IPS DF 6.9 (cell line): ENCODE results near the gene ANXA4.
"Not testable (repeated sequence)": the region's sequence is repeated elsewhere in the genome, so short reads cannot be mapped to it uniquely, and the experiment has no call there.

Experiments
- DNase-seq: peaks from one replicate; pipeline ENCODE4 v3.0.0-alpha.2; 2013; ENCODE audit warnings: low read depth, low spot score
- H3K27ac ChIP-seq: one replicate; pipeline ENCODE4 v1.5.1; 2013; ENCODE audit warnings: low read length, control low read depth
- H3K27me3 ChIP-seq: 2 replicates; pipeline ENCODE4 v1.6.1; 2013; ENCODE audit warnings: mild to moderate bottlenecking, low read length; ENCODE audit not compliant: control insufficient read depth, insufficient read depth
- H3K36me3 ChIP-seq: 2 replicates; pipeline ENCODE4 v1.6.1; 2013; ENCODE audit warnings: low read length; ENCODE audit not compliant: control insufficient read depth, insufficient read depth
- H3K4me1 ChIP-seq: 2 replicates; pipeline ENCODE4 v1.6.1; 2013; ENCODE audit warnings: low read length; ENCODE audit not compliant: control insufficient read depth, insufficient read depth
- H3K4me3 ChIP-seq: 2 replicates; pipeline ENCODE4 v1.5.1; 2013; ENCODE audit warnings: mild to moderate bottlenecking, low read length
- H3K9me3 ChIP-seq: 2 replicates; pipeline ENCODE4 v1.6.1; 2013; ENCODE audit warnings: low read length, inconsistent platforms; ENCODE audit not compliant: control insufficient read depth, insufficient read depth
- WGBS: extraction: QIAGEN DNeasy Blood & Tissue Kit; methylation state at CpG from one replicate; pipeline ENCODE4 v1.1.7; 2013; ENCODE audit warnings: mixed read lengths, missing lambda C conversion rate; ENCODE audit not compliant: insufficient read length, insufficient coverage; 5-methylcytosine and 5-hydroxymethylcytosine counted together

Gene ANXA4

GRCh38 chr2:69829256-69830044 is 87.5 kb downstream of the ANXA4 start, which contains the start of gene GMCL1:
TSS of gene GMCL1 (plus strand) at chr2:69829660. CDS start at chr2:69829893, 233 bp downstream.
- no peaks in the 10 kb centered on the region for H3K27me3 ChIP-seq
- no peaks in the 10 kb centered on the region for H3K36me3 ChIP-seq
- WGBS = no CpG with 5 or more reads among the region's 74 CpGs
- peak; percentile 92 for DNase-seq
- H3K9me3 ChIP-seq = no peaks in the 10 kb centered on the region
- 0 out of 2 replicates have a peak, but pooled peaks cover 1% of the 10 kb centered on the region for H3K4me1 ChIP-seq
- H3K4me3 ChIP-seq = peak within 1 kb of the TSS; percentile 99
- H3K27ac ChIP-seq = no peak within 1 kb of the TSS

- no peaks in the 10 kb centered on the region for H3K36me3 ChIP-seq
- H3K9me3 ChIP-seq = no peaks in the 10 kb centered on the region
- H3K4me1 ChIP-seq = 0 out of 2 replicates have a peak, but pooled peaks cover 1% of the 10 kb centered on the region
- WGBS = no CpG with 5 or more reads among the region's 45 CpGs
- no peak for DNase-seq
- H3K27me3 ChIP-seq = no peaks in the 10 kb centered on the region
- H3K4me3 ChIP-seq = peak overlapping the region; percentile 99
- H3K27ac ChIP-seq = no peak overlapping the region
Observed at GRCh38 chr2:69830045-69830905, 88.3 kb downstream of the ANXA4 start.

DNA sequence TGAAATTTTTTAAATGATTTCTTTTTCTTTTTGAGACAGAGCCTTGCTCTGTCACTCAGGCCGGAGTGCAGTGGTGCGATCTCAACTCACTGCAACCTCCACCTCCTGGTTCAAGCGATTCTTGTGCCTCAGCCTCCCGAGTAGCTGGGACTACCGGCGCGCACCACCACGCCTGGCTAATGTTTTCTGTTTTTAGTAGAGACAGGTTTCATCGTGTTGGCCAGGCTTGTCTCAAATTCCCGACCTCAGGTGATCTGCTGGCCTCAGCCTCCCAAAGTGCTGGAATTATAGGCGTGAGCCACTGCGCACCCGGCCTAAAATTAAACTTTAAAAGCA is 88.9 kb downstream of the ANXA4 start:
- H3K4me1 ChIP-seq, H3K4me3 ChIP-seq: not testable (repeated sequence)
- no CpG with 5 or more reads among the region's 13 CpGs for WGBS

DNA sequence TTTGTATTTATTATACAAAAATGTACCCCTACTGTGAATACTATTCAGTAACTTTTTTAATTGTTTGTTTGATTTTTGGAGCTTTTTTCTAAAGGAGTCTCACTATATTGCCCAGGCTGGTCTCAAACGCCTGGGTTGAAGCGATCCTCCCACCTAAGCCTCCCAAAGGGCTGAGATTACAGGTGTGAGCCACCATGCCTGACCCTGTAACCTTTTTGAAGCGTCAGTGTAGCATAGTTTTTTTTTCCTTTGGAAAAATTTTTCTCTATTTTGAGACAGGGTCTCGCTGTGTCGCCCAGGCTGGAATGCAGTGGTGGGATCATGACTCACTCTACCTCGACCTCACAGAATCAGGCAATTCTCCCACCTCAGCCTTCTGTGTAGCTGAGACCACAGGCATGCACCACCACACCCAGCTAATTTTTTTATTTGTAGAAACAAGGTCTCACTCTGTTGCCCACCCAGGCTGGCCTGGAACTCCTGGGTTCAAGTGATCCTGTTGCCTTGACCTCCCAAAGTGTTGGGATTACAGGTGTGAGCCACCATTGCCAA is 89.5 kb downstream of the ANXA4 start:
- Histone ChIP-seq H3K27ac (no peak overlapping the region), H3K27me3 (no peaks in the 10 kb centered on the region), H3K4me1 (0 out of 2 replicates have a peak, but pooled peaks cover 1% of the 10 kb centered on the region), H3K4me3 (no peak overlapping the region), H3K9me3 (no peaks in the 10 kb centered on the region), H3K36me3 (no peaks in the 10 kb centered on the region)
- no peak for DNase-seq
- no CpG with 5 or more reads among the region's 6 CpGs for WGBS

More for the DNA sequence above, 88.9 kb downstream of the ANXA4 start:
- DNase-seq, H3K9me3 ChIP-seq, H3K27ac ChIP-seq, H3K27me3 ChIP-seq, H3K36me3 ChIP-seq: not testable (repeated sequence)

GRCh38 chr2:69833752-69834151 is 91.8 kb downstream of the ANXA4 start:
- Histone ChIP-seq H3K4me1 (0 out of 2 replicates have a peak, but pooled peaks cover 1% of the 10 kb centered on the region), H3K27ac (no peak overlapping the region), H3K4me3 (no peak overlapping the region), H3K9me3 (no peaks in the 10 kb centered on the region), H3K36me3 (no peaks in the 10 kb centered on the region), H3K27me3 (no peaks in the 10 kb centered on the region)
- no CpG with 5 or more reads among the region's 3 CpGs for WGBS
- DNase-seq = no peak

GRCh38 chr2:69835666-69836065 is 93.7 kb downstream of the ANXA4 start:
- Histone ChIP-seq H3K27ac (no peak overlapping the region), H3K9me3 (no peaks in the 10 kb centered on the region), H3K36me3 (no peaks in the 10 kb centered on the region), H3K4me3 (no peak overlapping the region), H3K4me1 (0 out of 2 replicates have a peak, but pooled peaks cover 1% of the 10 kb centered on the region), H3K27me3 (no peaks in the 10 kb centered on the region)
- WGBS = no CpG with 5 or more reads among the region's 2 CpGs
- DNase-seq = no peak

DNA sequence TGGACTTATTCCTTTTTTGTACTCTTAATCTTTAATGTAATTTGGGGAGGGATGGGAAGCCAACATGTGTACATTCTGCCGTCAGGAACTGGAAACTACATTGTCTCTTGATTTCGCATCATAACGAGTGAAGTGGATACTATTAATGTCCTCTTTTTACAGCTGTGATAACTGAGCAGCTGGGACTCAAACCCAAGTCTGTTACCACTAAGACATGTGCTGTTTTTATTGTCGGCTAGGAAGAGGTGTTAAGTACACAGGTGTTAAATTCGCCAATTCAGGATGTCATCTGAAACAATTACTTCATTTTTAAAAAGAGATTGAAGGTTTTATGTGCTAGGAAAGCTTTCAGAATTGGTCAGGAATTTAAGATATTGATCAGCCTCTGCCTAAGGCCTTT is 94.4 kb downstream of the ANXA4 start:
- no peak overlapping the region for H3K4me3 ChIP-seq
- H3K9me3 ChIP-seq = no peaks in the 10 kb centered on the region
- no peaks in the 10 kb centered on the region for H3K27me3 ChIP-seq
- H3K4me1 ChIP-seq = no peaks in the 10 kb centered on the region
- H3K36me3 ChIP-seq = no peaks in the 10 kb centered on the region
- no peak overlapping the region for H3K27ac ChIP-seq
- no peak for DNase-seq
- no CpG with 5 or more reads among the region's 5 CpGs for WGBS

DNA sequence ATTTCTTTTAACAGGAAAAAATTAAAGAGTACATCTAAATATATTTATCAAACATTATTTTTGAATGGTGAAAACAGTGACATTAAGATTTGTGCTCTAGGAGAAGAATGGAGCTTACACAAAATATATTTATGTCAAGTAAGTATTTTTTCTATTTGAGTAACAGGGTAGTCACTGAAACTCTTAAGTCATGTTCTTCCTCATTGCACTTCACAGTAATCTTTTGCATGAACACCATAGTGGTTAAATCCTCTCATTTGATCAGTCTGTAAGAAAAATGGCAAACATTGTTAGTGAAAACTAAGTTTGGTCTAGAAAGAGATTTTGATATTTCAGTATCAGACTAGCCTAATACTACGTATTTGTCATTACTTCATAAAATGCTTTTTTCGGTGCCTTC is 95.6 kb downstream of the ANXA4 start:
- H3K4me1 ChIP-seq = no peaks in the 10 kb centered on the region
- no peaks in the 10 kb centered on the region for H3K36me3 ChIP-seq
- no peak for DNase-seq
- H3K27ac ChIP-seq = no peak overlapping the region
- H3K4me3 ChIP-seq = no peak overlapping the region
- no peaks in the 10 kb centered on the region for H3K9me3 ChIP-seq
- no peaks in the 10 kb centered on the region for H3K27me3 ChIP-seq
- WGBS = 100% methylated on average over 1 of the region's 2 CpGs

GRCh38 chr2:69843993-69844392 is 102.1 kb downstream of the ANXA4 start:
- Histone ChIP-seq H3K27me3 (no peaks in the 10 kb centered on the region), H3K27ac (no peak overlapping the region), H3K36me3 (peaks cover 4% of the 10 kb centered on the region), H3K4me3 (no peak overlapping the region), H3K4me1 (no peaks in the 10 kb centered on the region), H3K9me3 (no peaks in the 10 kb centered on the region)
- no peak for DNase-seq

DNA sequence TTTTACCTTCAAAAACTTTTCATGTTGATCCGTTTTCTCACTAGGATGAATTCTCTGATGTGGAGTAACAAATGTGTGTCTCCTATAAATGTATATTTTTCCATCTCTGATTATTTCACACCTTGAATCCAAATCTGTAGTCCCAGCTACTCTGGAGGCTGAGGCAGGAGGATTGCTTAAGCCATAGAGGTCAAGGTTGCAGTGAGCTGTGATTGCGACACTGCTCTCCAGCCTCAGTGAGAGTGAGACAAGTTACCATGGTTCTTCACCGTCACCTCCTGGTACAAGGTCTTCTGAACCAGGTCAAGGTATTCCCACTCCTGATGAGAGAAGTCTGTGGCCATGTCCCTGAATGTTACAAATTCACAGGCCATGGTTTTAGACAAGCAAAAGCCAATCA is 102.6 kb downstream of the ANXA4 start:
- no peaks in the 10 kb centered on the region for H3K27me3 ChIP-seq
- no CpG with 5 or more reads among the region's 3 CpGs for WGBS
- H3K4me3 ChIP-seq = no peak overlapping the region
- H3K27ac ChIP-seq = no peak overlapping the region
- peaks cover 4% of the 10 kb centered on the region for H3K36me3 ChIP-seq
- H3K4me1 ChIP-seq = no peaks in the 10 kb centered on the region
- H3K9me3 ChIP-seq = no peaks in the 10 kb centered on the region
- no peak for DNase-seq
